HEK293T (cell line): ENCODE data around the gene CWH43.

Experiments
- BHLHE40 ChIP-seq: fragments of 450-650 bp; IDR thresholded peaks from 2 replicates; pipeline ENCODE4 v1.6.1; 2016; ENCODE audit warnings: mild to moderate bottlenecking, moderate library complexity, borderline replicate concordance
- FOXA1 ChIP-seq: fragments of 450-650 bp; IDR thresholded peaks from 2 replicates; pipeline ENCODE4 v1.6.1; 2016; ENCODE audit warnings: mild to moderate bottlenecking
- FOXM1 ChIP-seq: fragments of 450-650 bp; IDR thresholded peaks from 2 replicates; pipeline ENCODE4 v1.6.1; 2017; ENCODE audit warnings: mild to moderate bottlenecking, borderline replicate concordance
- L3MBTL2 ChIP-seq: fragments of 450-650 bp; conservative IDR thresholded peaks from 2 replicates; pipeline ENCODE4 v1.6.1; 2016; ENCODE audit warnings: mild to moderate bottlenecking
- LEF1 ChIP-seq: fragments of 450-650 bp; IDR thresholded peaks from 2 replicates; pipeline ENCODE4 v1.6.1; 2017; ENCODE audit warnings: mild to moderate bottlenecking, borderline replicate concordance

DNA sequence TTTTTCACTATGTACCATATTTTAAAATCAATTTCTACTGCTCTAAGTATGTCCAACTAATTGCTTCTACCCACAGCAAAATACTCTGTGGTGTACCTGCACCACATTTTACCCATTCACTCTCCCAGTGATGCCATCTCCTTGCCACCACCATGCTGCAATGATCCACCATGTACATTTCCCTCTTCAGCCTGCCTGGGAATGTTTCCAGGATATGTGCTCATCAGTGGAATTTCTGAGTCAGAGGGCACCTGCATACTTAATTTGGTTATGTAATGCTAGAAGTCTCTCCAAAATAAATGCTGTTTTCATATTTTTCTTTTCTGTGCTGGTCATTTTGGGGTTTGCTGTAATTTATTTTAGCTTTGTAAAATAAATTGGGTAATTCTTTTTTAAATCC lies 46.3 kb upstream of the CWH43 start:
- TF ChIP-seq FOXM1 (no peak), LEF1 (no peak), BHLHE40 (no peak), FOXA1 (no peak), L3MBTL2 (no peak)
